ENCODE data around the gene MMP25.
A peak's percentile ranks its signal among the peaks of the same experiment; 100 is the strongest.
"Not testable (repeated sequence)": the region's sequence is repeated elsewhere in the genome, so short reads cannot be mapped to it uniquely, and the experiment has no call there.

Gene MMP25

DNA sequence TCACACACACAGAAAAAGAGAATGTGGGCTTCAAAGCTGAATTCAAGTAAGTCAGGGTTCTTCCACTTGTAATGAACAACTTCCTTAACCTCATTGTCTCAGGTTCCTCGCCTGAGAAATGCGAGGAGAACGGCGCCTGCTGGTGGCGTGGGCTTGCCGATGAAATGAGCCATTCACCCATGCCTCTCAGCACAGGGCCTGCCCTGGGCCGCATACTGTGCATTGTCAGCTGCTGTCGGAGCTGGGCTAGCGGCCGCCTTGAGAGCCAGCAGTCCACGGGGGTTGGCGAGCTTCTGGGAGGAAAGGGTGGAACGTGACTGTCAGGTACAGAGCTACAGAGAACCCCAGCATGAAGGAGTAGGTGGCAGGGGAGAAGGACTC is 7.0 kb downstream of the MMP25 start:
- DNase-seq (ENCODE audit: insufficient read length, low spot score) = not testable (repeated sequence)
- peak; percentile 86 for FAIRE-seq

DNA sequence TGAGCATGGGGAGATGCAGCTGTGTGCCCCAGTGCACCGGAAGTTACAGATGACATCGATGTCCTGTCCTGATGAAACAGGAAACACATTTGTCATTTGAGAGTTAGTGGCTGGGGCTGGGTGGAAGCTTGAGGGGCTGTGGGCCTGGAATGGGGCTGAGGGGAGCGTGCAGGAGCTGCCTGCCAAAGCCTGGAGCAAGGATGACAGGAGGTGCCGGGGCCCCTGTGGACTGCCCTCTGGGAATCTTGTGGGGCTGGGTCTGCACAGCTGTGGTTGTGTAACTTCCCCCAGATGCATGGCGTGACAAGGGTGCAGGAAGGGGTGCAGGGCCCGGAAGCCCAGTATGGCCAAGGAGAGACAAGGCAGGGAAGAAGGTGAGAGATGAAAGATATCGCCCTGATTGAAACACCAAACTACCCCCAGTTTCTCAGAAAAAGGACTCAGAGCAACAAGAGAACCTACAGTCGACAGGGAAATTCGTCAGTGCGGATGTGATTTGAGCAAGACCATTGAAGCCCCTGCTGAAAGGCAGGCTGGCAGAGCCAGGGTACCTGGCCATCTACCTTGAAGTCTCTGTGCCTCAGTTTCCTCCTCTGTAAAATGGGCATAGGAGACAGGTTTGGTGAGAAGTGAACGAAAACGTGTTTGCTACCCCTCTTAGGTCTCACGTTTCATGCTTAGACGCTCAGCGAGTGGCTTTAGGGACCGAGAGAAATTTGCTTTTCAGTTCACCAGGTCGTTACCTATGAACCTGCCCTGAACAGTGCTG is 8.8 kb downstream of the MMP25 start:
- FAIRE-seq (peak; percentile 68), DNase-seq (ENCODE audit: insufficient read length, low spot score) (no peak)

DNA sequence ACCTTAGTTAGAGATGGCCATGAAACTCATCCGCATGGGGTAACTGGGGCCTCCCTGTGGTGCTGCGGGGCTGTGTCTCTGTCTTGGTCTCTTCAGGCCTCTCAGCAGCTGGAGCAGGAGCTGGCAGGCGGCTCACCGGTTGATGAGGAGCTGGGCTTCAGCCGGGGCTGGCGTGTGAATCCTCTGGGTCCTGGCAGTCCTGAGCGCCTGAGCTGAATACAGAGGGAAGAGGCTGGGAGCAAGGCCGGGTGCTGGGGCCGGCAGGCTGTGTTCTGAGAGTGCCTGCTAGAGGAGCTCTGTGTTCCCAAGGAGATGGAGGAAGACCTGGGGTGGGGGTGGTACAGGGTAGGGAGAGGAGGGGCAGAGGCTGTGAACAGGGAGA is 9.4 kb downstream of the MMP25 start:
- DNase-seq (ENCODE audit: insufficient read length, low spot score) = not testable (repeated sequence)
- peak; percentile 11 for FAIRE-seq

DNA sequence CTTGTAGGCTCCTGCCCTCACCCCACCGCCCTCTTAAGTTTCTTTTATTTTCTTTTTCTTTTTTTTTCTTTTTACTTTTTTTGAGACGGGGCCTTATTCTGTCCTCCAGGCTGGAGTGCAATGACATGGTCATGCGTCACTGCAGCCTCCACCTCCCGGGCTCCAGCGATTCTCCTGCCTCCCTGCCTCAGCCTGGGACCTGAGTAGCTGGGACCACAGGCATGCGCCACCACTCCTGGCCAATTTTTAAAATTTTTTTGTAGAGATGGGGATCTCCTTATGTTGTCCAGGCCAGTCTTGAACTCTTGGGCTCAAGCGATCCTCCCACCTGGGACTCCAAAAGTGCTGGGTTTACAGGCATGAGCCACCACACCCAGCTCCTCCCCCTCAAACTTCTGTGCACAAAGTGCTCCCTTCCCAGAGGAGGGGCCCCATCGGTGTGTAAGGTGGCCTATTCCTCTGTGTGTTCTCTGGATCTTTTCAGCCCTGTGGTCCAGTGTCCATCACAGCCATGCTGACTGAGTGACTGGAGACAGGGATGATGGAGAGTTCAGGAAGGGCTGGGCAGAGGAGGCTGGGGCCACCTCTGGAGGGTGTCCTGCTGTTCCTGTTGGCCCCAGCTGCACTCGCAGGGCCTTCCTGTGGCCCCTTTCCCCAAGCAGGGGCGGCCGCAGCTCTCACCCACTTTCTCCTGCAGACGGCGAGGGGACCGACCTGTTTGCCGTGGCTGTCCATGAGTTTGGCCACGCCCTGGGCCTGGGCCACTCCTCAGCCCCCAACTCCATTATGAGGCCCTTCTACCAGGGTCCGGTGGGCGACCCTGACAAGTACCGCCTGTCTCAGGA is 10.2 kb downstream of the MMP25 start:
- no peak for FAIRE-seq
- no peak for DNase-seq (ENCODE audit: insufficient read length, low spot score)

DNA sequence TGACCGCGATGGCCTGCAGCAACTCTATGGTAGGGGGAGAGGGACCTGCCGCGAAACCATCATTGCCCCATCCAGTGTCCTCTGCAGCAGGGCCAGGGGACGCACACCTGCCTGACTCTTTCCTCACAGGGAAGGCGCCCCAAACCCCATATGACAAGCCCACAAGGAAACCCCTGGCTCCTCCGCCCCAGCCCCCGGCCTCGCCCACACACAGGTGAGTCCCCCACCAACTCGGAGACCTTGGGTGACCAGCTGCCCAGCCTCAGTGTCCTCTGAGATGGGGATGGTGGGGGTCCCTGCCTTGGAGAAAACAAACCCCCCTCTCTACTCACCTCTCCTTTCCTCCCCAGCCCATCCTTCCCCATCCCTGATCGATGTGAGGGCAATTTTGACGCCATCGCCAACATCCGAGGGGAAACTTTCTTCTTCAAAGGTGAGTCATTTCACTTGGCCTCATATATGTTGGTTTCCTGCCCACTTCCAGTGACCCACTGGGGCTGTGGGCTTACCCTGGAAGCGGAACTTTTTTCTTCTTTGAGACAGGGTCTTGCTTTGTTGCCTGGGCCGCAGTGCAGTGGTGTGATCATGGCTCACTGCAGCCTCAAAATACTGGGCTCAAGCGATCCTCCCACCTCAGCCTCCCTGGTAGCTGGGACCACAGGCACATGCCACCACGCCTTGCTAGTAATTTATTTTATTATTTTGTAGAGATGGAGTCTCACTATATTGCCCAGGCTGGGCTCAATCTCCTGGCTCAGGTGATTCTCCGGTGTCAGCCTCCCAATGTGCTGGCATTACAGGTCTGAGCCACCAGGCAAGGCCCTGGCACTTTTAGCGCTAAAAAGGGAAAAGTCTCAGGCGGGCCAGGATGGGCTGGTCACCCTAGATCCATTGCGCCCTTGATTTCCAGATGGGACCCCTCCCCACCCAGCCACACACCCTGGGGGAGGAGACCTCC is 11.1 kb downstream of the MMP25 start:
- FAIRE-seq = no peak
- no peak for DNase-seq (ENCODE audit: insufficient read length, low spot score)

DNA sequence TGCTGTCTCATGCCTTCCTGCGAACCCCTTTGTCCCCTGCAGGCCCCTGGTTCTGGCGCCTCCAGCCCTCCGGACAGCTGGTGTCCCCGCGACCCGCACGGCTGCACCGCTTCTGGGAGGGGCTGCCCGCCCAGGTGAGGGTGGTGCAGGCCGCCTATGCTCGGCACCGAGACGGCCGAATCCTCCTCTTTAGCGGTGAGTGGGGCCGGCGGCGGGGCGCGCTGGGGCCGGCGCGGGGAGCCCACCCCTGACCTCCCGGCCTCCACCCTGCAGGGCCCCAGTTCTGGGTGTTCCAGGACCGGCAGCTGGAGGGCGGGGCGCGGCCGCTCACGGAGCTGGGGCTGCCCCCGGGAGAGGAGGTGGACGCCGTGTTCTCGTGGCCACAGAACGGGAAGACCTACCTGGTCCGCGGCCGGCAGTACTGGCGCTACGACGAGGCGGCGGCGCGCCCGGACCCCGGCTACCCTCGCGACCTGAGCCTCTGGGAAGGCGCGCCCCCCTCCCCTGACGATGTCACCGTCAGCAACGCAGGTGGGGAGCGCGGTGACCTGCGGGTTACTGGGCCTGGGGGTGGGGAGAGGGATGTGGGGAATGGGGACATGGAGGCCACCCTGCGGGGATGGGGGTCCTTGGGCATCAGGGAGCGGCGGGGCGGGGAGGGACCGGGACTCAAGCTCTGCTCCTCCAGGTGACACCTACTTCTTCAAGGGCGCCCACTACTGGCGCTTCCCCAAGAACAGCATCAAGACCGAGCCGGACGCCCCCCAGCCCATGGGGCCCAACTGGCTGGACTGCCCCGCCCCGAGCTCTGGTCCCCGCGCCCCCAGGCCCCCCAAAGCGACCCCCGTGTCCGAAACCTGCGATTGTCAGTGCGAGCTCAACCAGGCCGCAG is 12.0 kb downstream of the MMP25 start:
- DNase-seq (ENCODE audit: insufficient read length, low spot score) = peak; percentile 62
- FAIRE-seq = peak; percentile 52

DNA sequence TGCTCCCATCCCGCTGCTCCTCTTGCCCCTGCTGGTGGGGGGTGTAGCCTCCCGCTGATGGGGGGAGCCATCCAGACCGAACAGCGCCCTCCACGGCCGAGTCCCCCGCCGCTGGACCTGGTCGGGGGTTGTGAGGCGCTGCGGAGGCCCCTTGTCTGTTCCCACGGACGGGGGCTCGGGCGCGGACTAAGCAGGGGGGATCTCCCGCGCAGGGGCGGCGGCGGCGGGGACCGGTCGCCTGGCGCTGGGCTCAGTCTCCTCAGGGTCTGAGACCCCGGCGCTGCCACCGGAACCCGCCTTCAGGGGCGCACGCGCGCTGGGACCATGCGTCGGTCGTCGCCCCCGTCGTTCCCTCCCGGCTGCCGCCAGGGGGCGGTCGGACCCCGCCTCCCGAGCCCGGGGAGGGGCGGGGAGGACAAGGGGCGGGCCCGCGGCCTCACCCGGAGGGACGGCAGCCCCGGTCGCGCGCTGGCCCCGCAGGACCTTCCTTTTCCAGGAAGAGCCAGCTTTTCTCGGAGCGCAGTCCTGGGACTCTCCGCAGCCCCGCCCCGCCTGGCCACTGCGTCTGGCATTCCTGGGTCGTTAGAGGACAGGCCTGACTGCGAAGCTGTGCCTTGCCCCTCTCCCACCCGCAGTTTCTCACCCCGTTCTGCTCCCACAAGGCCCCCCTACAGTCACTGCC is 12.8 kb downstream of the MMP25 start:
- FAIRE-seq (peak; percentile 11), DNase-seq (ENCODE audit: insufficient read length, low spot score) (peak; percentile 92)

DNA sequence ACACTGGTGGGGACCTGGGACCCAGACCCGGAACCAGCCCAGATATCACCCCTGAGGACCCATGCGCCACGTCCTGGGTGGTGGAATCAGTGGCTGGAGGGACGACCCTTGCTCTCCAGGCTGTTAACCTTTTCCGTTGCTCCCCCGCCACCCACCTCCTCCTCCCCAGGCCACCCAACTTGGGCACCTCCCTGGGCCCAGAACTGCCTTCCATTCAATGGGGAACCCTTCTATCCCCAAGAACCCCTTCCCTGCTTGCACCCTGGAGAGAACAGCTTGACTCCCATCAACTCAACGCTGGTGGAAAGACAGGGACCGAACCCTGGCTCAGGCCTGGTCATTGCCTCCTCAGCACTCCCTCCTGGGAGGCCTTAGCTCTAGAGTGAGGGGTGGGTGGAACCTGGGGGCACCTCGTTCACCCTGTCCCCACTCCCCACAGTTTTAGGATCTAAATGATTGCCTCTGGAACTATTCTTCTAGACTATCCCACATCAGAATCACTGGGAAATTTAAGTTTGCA is 13.4 kb downstream of the MMP25 start:
- DNase-seq (ENCODE audit: insufficient read length, low spot score) (no peak), FAIRE-seq (no peak)

DNA sequence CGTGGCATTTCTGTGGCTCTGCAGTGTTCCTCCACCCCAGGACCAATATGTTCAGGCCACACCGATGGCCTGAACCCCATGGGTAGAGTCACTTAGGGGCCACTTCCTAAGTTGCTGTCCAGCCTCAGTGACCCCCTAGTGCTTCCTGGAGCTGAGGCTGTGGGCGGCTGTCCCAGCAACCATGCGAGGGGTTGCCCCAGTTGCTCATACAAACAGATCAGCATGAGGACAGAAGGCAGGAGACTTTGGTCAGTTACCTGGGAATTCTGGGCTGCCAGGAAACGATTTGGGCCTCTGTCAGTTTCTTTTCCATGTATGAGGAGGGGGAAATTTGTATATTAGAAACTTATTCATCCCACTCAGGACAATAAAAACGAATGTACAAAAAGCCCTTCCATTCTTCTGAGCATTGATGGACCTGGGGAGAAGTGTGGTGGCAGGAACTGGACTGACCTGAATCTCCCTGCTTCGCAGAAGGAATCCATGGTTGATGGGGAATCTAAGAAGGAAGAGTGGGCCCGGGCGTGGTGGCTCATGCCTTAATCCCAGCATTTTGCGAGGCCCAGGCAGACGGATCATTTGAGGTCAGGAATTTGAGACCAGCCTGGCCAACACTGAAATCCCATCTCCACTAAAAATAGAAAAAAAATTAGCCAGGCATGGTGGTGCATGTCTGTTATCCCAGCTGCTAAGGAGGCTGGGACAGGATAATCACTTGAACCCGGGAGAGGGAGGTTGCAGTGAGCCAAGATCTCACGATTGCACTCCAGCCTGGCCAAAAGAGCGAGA is 14.2 kb downstream of the MMP25 start:
- DNase-seq (ENCODE audit: insufficient read length, low spot score) = no peak
- no peak for FAIRE-seq

DNA sequence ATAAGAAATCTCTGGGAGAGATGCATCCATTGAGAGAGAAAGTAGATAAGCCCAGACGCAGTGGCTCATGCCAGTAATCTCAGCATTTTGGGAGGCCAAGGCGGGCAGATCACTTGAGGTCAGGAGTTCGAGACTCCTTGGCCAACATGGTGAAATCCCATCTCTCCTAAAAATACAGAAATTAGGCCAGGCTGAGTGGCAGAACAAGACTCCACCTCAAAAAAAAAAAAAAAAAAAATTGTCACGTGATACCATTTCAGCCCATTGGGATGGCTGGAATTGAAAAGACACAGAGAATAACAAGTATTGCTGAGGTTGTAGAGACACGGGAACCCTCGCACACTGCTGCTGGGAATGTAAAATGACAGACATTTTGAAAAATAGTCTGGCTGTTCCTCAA is 16.2 kb downstream of the MMP25 start:
- FAIRE-seq = no peak
- DNase-seq (ENCODE audit: insufficient read length, low spot score) = no peak

DNA sequence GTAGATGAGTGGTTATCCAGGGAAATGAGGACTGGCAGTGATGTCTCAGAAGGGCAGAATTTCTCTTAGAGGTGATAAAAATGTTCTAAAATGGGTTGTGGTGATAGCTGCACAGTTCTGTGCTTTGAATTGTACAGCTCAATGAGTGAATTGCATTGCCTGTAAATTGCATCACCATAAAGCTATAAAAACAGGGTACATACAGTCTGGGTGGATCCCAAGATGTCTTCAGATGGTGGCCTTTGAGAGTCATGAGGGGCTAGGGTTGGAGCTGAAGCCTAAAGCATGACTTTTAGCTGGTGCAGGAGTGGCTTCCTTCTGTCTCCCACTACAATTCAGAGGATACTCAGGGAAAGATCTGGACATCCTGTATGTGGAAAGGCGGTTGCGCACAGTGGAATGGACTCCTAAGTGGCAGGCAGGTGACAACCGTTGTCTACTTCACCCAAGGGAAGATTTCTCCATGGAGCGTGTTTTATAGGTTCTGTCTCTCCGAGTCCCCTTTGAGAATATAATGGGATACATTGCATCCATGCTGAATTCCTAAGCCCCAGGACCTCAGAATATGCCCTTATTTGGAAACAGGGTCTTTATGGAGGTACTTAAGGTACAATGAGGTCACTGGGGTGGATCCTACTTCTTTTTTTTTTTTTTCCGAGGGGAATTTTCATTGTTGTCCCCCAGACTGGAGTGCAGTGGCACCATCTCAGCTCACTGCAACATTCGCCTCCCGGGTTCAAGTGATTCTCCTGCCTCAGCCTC is 17.4 kb downstream of the MMP25 start:
- FAIRE-seq (no peak), DNase-seq (ENCODE audit: insufficient read length, low spot score) (no peak)

DNA sequence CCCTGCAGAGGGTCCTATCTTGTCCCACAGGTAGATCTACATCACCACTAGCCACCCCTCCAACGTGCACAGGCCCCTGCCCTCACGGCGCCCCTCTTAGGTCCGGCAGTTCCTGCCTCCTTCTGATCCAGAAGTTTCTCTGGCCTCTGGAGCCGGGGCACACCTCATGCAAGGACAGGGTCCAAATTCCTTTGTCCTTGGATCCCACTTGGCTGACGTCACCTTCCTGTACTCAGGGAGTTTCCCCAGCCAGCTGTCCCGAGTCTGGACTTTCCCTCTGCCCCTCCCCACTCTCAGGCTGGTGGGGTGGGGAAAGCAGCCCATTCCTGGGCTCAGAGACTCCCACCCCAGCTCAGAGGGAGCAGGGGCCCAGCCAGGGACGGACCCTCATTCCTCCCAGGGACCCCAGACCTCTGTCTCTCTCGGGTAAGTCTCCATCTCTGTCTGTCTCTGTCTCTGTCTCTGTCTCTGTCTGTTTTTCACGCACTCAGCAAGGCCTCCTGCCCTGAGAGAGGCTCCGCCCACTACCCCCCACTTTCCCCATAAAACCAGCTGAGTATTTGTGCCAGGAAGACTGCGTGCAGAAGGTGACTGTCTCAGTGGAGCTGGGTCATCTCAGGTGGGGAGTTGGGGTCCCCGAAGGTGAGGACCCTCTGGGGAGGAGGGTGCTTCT is 18.8 kb downstream of the MMP25 start, which contains the start of gene IL32:
Gene IL32, plus strand, starts transcription at position 572 of the 673 bp plus-strand sequence. CDS start 172 bp downstream, outside the sequence.
- FAIRE-seq (peak; percentile 11), DNase-seq (ENCODE audit: insufficient read length, low spot score) (no peak)

DNA sequence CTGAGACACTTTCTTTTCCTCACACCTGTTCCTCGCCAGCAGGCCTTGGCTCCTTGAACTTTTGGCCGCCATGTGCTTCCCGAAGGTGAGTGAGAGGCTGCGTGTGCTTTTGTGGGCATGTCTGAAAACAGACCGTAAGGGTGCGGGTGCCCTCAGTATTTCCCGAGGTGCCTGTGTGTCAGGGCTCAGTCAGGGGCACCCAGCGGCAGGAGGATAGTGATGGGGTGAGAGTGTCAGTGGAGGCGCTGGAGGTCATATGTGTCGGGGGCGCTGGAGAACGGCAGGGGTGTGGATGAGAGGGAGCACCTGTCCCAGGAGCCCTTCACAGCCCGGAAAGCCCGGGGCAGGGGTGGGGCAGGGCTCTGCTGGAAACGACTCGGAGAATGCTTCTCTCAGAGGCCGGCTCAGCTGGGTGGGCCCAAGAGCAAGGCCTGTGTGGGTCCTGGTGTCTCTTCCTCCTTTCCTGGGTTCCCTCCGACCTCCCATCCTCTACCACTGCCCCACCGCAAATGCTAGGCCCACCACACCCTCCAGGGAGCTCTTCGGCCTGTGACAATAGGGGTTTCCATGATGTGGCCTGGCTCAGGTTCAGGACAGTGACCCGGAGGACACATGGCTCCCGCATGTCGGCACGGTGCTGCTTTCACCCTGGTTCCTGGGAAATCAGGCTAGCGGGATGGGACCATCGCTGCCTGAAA is 19.5 kb downstream of the MMP25 start:
- FAIRE-seq = no peak
- no peak for DNase-seq (ENCODE audit: insufficient read length, low spot score)

DNA sequence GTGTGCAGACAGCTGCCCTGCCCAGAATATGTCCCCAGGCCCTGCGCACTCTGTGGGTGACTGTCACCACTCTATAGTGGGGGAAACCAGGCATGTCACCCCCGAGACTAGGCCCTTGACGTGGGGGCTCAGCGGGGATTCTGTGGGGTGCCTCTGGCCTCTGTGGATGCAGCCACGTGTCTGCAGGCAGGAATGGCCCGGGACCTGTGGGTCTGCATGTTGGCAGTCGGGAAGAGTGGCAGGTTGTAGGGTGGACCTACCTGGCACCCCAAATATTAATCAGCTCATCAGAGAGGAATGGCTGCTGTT is 20.0 kb downstream of the MMP25 start:
- FAIRE-seq = no peak
- no peak for DNase-seq (ENCODE audit: insufficient read length, low spot score)

DNA sequence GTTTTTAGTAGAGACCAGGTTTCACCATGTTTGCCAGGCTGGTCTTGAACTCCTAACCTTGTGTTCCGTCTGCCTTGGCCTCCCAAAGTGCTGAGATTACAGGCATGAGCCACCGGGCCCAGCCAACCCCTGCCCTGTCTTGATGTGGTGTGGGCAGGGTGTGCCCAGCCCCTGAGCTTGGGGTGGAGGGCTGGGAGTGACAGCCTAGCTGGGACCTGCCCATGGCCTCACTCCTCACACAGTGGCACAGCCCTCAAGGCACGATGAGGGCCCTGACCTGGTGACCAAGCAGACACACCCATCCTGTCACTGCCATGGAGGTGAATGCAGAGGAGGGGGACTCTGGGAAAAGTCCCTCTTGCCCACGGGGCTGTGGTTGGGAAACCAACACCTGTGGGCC is 22.1 kb downstream of the MMP25 start:
- no peak for DNase-seq (ENCODE audit: insufficient read length, low spot score)

DNA sequence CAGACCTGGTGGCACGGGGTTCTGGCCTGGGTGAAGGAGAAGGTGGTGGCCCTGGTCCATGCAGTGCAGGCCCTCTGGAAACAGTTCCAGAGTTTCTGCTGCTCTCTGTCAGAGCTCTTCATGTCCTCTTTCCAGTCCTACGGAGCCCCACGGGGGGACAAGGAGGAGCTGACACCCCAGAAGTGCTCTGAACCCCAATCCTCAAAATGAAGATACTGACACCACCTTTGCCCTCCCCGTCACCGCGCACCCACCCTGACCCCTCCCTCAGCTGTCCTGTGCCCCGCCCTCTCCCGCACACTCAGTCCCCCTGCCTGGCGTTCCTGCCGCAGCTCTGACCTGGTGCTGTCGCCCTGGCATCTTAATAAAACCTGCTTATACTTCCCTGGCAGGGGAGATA is 22.8 kb downstream of the MMP25 start:
- not testable (repeated sequence) for FAIRE-seq; DNase-seq (ENCODE audit: insufficient read length, low spot score)

More for the DNA sequence above, 22.1 kb downstream of the MMP25 start:
- FAIRE-seq = no peak

Data from GM19239 (cell line).